T-helper 1 cell (primary cell): Measurements from ENCODE around the gene FRMD3.
"Not testable (repeated sequence)": the region's sequence is repeated elsewhere in the genome, so short reads cannot be mapped to it uniquely, and the experiment has no call there.

Experiments used
- DNase-seq, 5 donors: peaks; one replicate each; pipeline ENCODE4 v3.0.0-alpha.2; 2012 to 2020

The FRMD3 gene

GRCh38 chr9:83384214-83384613 lies 154.0 kb downstream of the FRMD3 start:
- no peak for DNase-seq

GRCh38 chr9:83383034-83383433 lies 155.2 kb downstream of the FRMD3 start:
- DNase-seq = no peak

- DNase-seq = no peak
Measured at GRCh38 chr9:83382421-83382820, 155.8 kb downstream of the FRMD3 start.

- no peak for DNase-seq
Measured at GRCh38 chr9:83379045-83379444, 159.2 kb downstream of the FRMD3 start.

GRCh38 chr9:83372957-83373356 lies 165.2 kb downstream of the FRMD3 start:
- no peak for DNase-seq

GRCh38 chr9:83367326-83367725 lies 170.9 kb downstream of the FRMD3 start:
- DNase-seq = no peak

GRCh38 chr9:83362341-83362995 lies 175.7 kb downstream of the FRMD3 start:
- DNase-seq = no peak

- no peak for DNase-seq
Measured at GRCh38 chr9:83359039-83359438, 179.2 kb downstream of the FRMD3 start.

GRCh38 chr9:83358493-83358892 lies 179.7 kb downstream of the FRMD3 start:
- DNase-seq = not testable (repeated sequence)

- DNase-seq = no peak
Measured at GRCh38 chr9:83355729-83356151, 182.5 kb downstream of the FRMD3 start.

- DNase-seq = no peak
Measured at GRCh38 chr9:83355024-83355444, 183.2 kb downstream of the FRMD3 start.

GRCh38 chr9:83349031-83349430 lies 189.2 kb downstream of the FRMD3 start:
- no peak for DNase-seq

GRCh38 chr9:83346655-83347420 lies 191.4 kb downstream of the FRMD3 start:
- DNase-seq = no peak

- DNase-seq = no peak
Measured at GRCh38 chr9:83343366-83343999, 194.7 kb downstream of the FRMD3 start.

- DNase-seq = no peak
Measured at GRCh38 chr9:83342731-83343130, 195.5 kb downstream of the FRMD3 start.

GRCh38 chr9:83342006-83342405 lies 196.2 kb downstream of the FRMD3 start:
- DNase-seq = no peak

- no peak for DNase-seq
Measured at GRCh38 chr9:83340451-83340850, 197.8 kb downstream of the FRMD3 start.

GRCh38 chr9:83339435-83339834 lies 198.8 kb downstream of the FRMD3 start:
- no peak for DNase-seq

GRCh38 chr9:83336706-83337105 lies 201.5 kb downstream of the FRMD3 start:
- no peak for DNase-seq

GRCh38 chr9:83334320-83334719 lies 203.9 kb downstream of the FRMD3 start:
- DNase-seq = peak; percentile 31 to 52 (median 40)

GRCh38 chr9:83330207-83331196 lies 207.7 kb downstream of the FRMD3 start:
- no peak for DNase-seq
